NK-92 treated with Interleukin-12 subunit alpha and Interleukin-12 subunit beta, amount 100 ng/mL, for 24 hours (cell line): ENCODE measurements around the gene SLAIN1.

Experiments
- DNase-seq: peaks from one replicate; lab custom pipeline; 2025; lab: John Stamatoyannopoulos, UW

Gene SLAIN1

DNA sequence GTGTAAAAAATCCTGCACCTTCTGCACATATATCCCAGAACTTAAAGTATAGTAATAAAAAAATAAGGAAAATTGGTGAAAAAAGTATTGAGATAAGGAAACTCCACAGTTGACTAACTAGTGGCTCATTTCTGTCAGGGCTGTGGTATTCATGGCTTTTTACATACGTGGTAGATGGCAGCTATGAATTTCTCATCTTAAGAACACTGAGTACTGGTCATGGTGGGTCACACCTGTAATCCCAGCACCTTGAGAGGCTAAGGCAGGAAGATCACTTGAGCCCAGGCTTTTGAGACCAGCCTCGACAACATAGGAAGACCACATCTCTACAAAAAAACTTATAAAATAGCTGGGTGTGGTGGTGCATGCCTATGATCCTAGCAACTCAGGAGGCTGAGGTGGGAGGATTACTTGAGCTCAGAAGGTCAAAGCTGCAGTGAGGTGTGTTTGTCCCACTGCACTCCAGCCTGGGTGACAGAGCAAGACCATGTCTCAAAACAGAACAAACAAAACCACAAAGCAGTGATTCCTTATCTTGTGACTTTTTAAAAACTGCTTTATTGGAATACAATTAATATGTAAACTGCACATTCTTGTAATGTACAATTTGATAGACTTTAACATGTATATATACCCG, 16.8 kb downstream of the SLAIN1 start:
- no peak for DNase-seq

DNA sequence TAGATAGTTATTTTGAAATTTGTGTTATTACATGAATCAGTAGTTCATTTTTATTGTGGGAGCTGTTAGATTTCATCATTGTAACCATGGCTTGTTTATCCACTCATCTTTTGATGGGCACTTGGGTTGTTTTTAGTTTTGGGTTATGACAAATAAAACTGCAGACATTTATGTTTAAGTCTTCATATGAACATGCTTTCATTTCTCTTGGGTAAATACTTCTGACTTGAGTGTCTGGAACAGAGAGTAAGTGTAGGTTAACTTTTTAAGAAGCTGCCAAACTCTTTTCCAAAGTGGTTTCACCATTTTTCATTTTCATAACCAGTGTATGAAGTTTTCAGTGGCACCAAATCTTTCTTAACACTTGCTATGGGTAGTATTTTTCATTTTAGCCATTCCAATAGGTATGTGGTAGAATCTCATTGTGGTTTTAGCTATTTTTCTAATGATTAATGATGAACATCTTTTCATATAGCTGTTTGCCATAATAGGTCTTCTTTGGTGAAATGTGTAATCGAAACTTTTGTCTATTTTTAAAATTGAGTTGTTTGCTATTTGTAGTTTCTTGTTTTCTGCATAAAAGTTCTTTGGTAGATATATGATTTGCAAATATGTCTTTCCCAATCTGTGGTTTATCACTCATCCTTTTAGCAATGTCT, 17.9 kb downstream of the SLAIN1 start:
- no peak for DNase-seq

DNA sequence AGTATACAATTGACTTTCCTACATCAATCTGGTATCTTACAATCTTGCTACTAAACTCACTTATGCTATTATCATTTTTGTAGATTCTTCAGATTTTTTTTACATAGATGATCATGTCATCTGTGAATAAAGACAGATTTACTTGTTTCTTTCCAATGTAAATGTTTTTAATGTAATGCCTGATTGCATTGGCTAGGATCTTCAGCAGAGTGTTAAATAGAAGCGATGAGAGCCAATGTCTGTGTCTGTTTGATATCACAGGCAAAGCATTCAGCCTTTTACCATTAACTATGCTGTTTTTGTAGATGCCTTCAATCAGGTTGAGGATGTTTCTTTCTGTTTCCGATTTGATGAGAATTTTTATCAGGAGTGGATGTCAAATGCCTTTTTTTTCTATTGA, 19.2 kb downstream of the SLAIN1 start:
- no peak for DNase-seq

DNA sequence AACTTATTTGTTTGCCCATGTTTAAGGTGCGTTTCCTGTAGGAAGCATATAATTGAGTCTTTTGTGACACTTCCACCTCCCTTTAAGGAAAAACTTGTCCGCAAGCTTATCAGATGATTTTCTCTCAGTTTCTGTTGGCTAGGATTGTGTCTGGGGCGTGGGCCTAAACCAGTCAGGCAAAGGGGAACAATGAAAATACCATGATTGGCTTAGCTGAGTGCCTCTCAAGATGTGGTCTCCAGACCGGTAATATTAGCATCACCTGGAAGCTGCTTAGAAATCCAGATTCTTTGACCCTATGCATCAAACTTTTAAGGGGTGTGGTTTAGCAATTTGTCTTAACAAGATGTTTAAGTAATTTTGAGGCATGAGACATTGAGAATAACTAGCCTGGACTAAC, 20.0 kb downstream of the SLAIN1 start:
- no peak for DNase-seq

DNA sequence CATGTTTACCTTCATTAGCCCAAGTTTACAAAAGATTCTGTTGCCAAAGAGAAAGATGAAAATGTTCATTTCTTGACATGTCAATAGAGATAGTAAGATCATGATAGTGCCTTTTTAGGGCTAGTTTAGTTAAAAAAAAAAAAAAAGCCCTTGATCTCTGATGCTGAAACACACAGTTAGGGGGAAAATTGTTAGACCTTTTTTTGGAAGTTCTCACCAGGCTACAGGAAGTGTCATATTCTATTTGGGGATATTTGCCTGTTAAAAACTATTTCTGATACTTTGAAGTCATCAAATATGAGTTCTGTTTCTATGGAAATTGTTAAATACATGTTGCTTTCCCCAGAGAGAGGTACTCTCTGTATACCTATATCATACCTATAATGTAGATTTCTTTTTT, 21.6 kb downstream of the SLAIN1 start:
- no peak for DNase-seq

DNA sequence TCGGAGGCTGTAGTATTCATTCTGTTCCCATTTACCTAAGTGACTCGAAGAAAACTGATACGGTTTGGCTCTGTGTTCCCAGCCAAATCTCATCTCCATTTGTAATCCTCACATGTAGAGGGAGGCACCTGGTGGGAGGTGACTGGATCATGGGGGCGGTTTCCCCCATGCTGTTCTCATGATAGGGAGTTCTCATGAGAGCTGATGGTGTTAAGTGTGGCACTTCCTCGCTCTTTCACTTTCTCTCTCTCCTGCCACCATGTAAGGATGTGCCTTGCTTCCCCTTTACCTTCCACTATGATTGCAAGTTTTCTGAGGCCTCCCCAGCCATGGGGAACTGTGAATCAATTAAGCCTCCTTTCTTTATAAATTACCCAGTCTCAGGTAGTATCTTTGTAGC, 23.5 kb downstream of the SLAIN1 start:
- no peak for DNase-seq

DNA sequence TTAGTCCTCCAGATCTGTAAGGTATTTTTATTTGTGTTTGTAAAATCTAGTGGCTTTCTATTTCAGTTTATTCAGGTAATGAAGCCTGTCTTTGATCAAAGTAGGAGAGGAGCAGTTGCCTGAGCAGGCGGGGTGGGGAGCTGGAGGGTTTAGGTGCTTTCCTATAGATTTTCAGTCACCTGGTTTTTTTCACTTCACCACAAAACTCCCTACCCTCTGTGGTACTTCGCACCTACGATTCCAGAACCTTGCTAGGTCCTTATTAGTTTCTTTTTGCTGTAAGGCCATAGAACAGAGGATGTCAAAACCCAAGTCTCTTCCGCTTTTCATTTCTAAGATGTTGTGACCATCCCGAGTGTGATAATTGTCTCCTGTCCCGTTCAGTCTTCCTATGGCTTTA, 26.6 kb downstream of the SLAIN1 start:
- DNase-seq = no peak

DNA sequence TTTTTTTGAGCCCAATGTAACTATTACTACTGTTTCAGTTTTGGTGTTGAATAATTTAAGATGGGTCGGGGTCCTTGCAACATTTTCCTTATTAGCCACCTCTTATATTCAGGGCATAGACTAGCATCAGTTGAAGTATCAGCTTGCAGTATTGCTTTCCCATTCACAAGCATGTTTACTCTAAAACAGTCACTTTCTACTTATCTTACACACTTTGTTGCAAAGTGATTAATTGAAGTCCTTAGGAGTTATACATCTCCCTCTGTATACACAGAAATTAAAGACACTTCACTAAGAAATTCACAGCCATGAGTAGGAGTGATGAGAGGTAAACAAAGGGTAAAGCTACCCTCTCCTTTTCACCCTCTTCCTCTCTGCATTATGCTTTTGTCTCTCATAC, 27.6 kb downstream of the SLAIN1 start:
- no peak for DNase-seq

DNA sequence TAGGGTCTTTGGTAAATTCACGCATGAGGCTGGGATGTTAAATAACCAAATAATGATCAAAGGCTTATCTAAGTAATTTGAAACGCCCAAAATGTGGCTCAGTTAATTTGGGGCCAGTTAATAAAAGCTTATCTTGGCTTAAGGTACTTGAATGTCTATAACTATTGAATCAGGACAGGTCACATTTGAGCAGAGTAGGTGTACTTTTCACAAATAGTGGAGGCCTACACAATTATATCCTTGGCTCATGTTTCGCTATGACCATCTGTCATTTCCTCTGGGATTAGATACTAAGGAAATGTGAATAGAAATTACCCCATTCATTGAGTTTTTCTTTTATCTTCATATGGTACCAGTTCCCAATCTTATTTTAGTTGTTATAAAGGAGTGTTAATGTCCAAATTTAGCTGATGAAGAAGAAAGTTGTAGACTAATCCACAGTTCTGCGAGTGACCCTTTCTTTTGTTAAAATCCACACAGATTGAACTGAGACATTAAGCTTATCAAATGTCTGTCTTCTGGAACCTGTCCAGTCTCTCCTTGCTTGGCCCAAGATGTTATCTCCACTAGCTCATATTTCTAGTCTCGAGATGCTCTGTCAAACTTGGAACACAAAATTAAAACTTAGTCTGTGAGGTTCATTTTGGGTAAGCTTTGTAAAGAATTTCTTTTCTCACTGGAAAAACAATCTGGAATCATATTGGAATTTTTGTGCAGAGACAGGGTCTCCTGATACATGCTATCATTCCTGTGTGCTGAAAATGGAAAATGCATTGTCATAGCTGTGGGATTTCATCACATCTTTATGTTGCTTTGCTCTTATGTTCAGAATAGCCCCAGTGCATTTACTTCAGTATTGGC, 31.0 kb downstream of the SLAIN1 start:
- DNase-seq = no peak

DNA sequence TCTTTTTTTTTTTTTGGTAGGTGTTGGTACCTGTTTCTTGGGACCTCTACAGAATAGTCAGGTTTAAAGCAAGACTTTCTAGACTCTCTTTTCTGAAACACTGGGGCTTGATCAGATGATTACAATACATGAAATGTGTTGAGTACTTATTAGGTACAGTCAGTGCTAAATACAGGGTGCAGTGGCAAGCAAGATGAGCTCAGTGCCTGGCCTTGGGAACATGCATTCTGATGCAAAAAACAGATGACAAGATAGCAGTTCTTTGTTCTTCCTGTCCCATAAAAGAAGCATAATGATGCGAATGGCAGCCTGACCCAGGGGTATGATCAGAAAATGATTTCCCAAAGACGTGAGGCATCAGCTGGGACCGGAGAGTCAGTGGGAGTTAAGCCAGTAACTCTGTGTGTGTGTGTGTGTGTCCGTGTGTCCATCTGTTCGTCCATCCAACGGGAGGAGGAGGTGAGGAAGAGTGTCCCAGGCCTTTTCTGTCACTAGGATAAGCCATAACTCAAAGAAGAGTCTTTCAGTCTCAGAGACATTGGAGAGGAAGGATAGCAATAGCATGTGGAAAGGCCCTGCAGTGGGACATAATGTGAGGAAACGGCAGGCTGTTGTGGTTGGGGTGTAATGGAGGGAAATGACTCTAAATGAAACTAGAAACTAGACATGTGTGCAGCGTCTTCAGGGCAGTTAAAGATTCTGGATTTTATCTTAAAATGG, 32.2 kb downstream of the SLAIN1 start:
- DNase-seq = no peak

DNA sequence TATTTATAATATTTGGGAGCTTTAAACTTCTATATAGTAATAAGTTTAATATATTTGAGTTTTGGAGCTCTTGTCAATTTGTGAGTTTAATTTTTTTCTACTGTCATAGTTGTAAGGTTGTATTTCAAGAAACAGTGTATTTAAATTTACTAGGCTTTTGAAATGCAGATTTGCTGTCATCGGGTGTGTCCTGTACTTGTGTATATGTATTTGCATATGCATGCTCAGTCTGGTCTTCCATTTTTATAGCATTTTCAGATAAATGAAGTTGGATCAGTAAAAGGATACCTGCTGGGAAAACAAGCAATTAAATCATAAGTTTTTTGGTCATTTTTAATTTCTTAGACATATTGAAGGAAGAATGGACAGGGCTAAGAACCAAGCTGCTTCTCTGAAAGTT, 33.1 kb downstream of the SLAIN1 start:
- no peak for DNase-seq

DNA sequence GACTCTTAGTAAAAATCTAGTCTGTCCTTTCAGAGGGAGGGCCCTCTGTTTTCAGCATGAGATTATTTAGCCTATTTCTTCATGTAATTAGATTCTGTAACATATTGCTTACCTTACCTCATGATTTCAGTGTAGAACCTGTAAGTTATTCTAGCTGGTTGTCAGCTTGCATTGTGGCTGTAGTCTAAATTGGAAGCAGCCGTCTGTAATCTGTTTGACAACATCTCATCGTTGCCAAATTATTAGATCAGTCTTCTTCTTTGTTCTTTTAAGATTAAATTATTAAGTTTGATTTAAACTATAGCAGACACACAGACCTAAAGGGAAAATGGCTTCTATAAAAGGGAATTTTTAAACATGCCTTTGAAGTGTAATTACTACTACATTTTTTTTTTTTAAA, 34.8 kb downstream of the SLAIN1 start:
- DNase-seq = no peak

DNA sequence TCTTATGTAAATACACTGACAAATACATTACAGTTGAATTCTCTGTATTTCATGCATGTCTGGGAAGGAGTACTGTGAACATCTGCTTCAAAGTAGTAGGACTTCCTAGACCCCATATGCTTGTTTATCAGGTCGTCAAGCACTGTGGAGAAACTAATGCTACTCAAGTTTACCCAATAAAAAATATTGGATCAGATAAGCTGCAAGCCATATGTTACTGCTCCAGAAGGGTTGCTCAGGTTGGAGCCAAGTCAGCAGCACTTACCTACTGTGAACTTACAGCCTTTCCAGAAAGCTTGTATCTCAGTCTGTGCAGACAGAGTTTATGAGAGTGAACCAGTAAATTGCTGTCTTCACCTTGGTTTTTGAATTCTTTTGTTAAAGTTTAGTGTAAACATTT, 36.2 kb downstream of the SLAIN1 start:
- no peak for DNase-seq

DNA sequence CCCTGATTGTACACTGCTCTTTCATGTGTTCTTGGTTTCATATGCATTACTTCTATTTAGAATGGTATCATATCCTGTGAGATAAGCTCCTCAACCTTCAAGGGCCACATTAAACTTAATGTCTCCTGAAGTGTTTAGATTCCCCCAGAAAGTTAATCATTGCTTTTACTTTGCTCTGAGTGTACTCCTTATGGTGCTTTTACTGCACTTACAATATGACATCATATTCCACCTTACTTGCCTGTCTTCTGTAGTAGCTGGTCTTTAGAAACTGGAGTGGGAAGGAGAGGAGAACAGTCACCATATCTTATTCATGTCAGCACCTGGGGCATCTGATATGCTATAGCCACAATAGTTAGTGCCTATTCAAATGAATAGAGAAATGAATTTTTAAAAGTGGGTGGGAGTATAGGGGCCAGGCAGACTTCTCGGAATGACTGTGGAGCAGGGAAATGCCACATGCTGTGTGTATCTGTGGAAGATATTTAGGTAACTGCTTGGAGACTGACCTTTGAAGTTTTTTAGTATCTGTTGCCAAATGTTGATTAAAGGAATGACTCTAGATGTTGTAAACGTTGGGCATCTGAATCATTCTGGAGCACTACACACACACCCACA, 40.2 kb downstream of the SLAIN1 start:
- DNase-seq = no peak

DNA sequence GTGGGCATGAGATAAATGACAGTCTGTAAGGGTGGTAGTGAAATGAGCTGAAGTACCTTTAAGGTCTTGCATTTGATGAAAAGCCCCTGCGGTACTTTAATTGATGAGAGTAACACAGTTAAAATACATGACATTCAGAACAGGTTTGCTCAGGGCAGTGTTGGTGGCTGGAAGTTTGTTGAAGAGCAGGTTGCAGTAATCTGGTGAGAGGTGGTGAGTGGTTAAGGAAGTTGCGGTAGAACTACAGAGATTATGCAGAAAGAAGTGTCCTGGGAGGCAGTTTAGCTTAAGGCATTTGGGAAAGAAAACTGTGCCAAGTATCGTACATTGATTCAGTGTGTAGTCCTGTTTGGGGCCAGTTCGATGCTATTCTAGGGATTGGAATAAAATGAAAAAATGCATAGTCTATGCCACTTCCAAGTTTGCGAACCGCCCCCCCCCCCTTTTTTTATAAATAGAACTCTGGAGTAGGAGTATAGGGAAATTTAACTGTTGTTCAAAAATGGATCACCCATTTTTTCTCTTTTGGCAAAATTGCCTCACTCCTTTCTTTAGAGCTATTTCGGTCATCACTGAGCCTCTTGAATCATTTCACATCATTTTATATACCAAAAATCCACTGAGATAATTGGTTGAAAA, 42.7 kb downstream of the SLAIN1 start:
- no peak for DNase-seq

DNA sequence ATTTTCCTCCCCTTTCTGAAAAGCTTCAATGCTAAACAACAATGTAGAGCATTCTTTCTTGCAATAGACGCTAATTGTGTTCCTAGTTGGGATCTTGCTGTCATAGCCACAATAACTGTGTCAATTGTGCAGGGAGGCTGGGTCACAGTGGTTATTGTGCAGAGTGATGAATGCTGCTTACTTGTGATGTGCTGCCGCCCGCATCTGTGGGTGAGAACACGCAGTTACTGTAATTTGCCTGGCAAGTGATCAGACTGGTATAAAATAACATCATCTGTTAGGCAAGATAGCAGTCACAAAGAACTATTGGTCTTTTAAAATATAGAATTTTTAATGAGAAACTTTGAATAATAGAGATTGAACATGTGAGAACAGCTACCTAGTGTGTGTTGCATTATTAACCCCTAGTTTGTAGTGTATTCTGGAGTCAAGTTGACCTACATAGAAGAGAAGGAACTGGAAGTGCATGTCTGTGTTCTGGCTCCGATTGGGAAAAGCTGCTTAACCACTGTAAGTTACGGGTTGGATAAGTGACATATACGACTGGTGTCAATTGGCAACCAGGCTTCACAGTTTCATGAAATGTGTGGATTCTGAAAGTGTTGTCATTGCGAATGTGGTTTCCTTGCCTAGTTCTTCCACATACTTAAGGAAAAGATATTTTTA, 43.6 kb downstream of the SLAIN1 start:
- DNase-seq = no peak

DNA sequence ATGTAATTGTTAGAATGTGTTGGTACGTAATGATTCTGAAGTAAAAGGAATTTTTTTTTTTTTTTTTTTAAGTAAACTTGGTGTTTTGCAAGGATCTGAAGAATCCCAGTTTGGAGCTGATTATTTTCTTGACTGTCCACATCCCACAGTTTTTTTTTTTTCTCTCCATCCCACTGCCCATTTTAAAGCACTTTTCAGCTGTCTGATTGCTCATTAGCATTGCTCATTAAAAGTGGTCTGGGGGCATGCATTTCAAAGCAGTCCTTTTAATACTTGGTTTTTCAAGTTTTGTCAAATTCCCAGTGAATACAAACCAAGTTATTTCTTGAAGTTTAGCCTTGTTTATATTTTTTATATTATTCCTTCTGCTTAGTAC, 44.1 kb downstream of the SLAIN1 start:
- no peak for DNase-seq

DNA sequence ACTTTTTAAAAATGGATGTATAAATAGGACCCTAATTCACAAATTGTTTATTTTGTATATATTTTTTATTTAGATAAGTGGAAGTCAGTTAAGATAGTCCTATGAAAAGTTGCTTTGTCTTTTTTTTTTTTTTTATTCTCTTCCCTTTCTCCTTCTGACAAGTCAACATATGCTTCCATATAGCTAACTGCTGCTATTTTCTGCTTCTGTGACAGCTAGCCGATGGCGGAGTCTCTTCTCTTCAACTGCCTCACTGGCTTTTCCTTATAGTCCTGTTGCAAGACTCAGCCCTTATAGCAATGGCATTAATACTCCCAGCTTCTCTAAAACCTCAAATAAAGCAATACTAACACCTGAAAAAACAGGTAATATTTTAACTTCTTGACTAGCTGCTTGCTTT, 45.3 kb downstream of the SLAIN1 start:
- DNase-seq = no peak

DNA sequence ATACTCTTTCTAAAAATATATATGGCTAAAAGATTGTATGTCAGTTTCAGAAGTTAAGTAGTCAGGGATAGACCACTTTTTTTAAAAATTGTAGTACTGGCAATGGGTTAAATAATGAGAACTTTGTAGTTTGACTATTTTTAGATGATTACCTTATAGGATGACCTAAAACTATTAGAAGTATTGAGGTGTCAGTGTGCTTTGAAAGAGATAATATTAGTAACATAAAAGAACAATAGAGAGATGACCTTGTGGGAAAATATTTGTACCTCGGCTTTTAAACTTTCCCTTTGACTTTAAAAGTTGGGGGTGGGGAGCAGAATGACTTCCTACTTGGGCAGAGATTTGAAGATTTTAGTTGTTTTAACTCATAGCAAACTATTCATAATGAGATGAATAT, 48.3 kb downstream of the SLAIN1 start:
- DNase-seq = no peak

DNA sequence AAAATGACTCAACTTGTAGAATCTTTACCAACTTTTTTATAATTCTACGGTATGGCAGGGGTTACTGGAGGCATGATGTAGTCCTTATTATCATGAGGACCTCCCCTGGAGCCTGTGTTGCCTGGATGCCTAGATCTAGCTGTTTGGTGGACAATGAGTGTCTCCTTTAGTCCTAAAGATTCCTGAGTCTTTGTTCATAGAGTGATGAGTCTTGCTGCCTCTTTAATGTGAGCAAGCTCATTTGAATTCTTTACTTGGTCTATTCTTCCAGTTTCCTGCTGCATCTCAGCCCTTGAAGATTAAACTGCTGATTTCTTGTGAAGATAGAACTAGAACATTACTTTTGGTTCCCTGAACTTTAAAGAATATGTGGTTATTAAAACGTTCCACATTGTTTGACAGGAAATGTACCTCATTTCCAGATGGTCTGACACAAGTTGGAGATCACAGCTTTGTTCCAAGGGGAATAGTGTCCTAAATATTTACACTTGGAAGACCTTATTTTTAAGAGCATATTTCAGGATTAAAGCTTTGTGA, 51.9 kb downstream of the SLAIN1 start:
- DNase-seq = no peak
